ENCODE results near the gene KLHDC7B. TPM values are rescaled to one million over a fixed set of nuclear protein-coding genes. Genes with fewer than 3 reads are reported as not detected.

The KLHDC7B gene
- total and polyA plus RNA-seq, 2 of the 13 experiments (the other 11 are each of a cell fraction or from before 2014, with no cell fraction given) = 0.11 TPM; not detected in 1

GRCh38 chr22:50522208-50522805 is 23.4 kb upstream of the KLHDC7B start:
- intact Hi-C loops (cut with micrococcal nuclease; ENCODE audit: unreplicated experiment) = no loop called here
- Histone ChIP-seq H3K9me3 (ENCODE audit: low read length) (no peaks in the 10 kb centered on the region), H3K4me2 (ENCODE audit: low read depth, low read length) (no peak overlapping the region), H3K79me2 (ENCODE audit: insufficient read depth, low read length) (peaks cover 20% of the 10 kb centered on the region), H3K36me3 (replicated peaks in 1 of 2; ENCODE audit: control insufficient read depth in 1 of 2, insufficient read depth in 2 of 2, low read length in 2 of 2) (peaks cover 19 to 49% of the 10 kb centered on the region in 2 experiments; a peak in 4 of 5 replicates), H3K9ac (ENCODE audit: insufficient read depth, low read depth, low read length) (no peak overlapping the region), H3K27ac (ENCODE audit: extremely low read length, insufficient read depth, low read length) (no peak overlapping the region), H3K27me3 (ENCODE audit: control insufficient read depth in 1 of 2, insufficient read depth in 2 of 2, low read length in 2 of 2) (no peaks in the 10 kb centered on the region), H3K4me1 (ENCODE audit: insufficient read depth, low read length) (peaks cover 22% of the 10 kb centered on the region), H4K20me1 (ENCODE audit: insufficient read depth, low read length) (peaks cover 19% of the 10 kb centered on the region), H3K4me3 (replicated peaks in 1 of 3; ENCODE audit: insufficient read depth in 1 of 3, low read depth in 2 of 3, low read length in 3 of 3) (no peak overlapping the region), H2AFZ (ENCODE audit: low read length) (no peak overlapping the region)
- BruUV-seq (replicated peaks) = no TSS peak
- DNase-seq (ENCODE audit: low spot score) (no peak), FAIRE-seq (no peak), ATAC-seq (no peak)
- ChIA-PET POLR2A (interaction anchor here (1.0 kb wide), 1 partner anchor 38 kb away, joined by 3 read pairs; no protein-coding TSS in a partner anchor), CTCF (ENCODE audit: low intra/inter-chr PET ratio, low total read pairs) (no interaction called here)
- WGBS (ENCODE audit: low lambda C conversion rate) = 97% methylated on average over 13 of the region's 15 CpGs
- no peak for TF ChIP-seq MEIS2 (CRISPR knock-in tag; IDR thresholded peaks at IDR 0.05)
- TF ChIP-seq ZNF546 (CRISPR knock-in tag; conservative IDR thresholded peaks at IDR 0.05) = no peak
- no peak for TF ChIP-seq ZFP36L1 (CRISPR knock-in tag; IDR thresholded peaks at IDR 0.05)
- TF ChIP-seq ZNF34 (CRISPR knock-in tag; IDR thresholded peaks at IDR 0.05; ENCODE audit: borderline replicate concordance) = no peak
- TF ChIP-seq ZNF564 (CRISPR knock-in tag; IDR thresholded peaks at IDR 0.05) = no peak
- TF ChIP-seq RBFOX2 (IDR thresholded peaks at IDR 0.05; ENCODE audit: low read depth, low read length) = no peak
- TF ChIP-seq ATAD3A (CRISPR knock-in tag; IDR thresholded peaks at IDR 0.05) = no peak
- TF ChIP-seq CREBL2 (CRISPR knock-in tag; IDR thresholded peaks at IDR 0.05; ENCODE audit: borderline replicate concordance) = no peak
- TF ChIP-seq ETS1 (CRISPR knock-in tag; IDR thresholded peaks at IDR 0.05) = no peak
- TF ChIP-seq LRRFIP1 (CRISPR knock-in tag; conservative IDR thresholded peaks at IDR 0.05) = no peak
- TF ChIP-seq ZNF549 (CRISPR knock-in tag; IDR thresholded peaks at IDR 0.05) = no peak
- in situ Hi-C loops (cut with HindIII; ENCODE audit: extremely low pct_ligation_motif_present, low pct_unique_long_range_greater_than_20kb) = no loop called here
